Stomach (tissue), 9 donors: ENCODE measurements around the gene NOC2L. TPM values are rescaled to one million over a fixed set of nuclear protein-coding genes. Genes with fewer than 3 reads are reported as not detected.

Source experiments
- DNase-seq, 2 donors: peaks; one replicate each; pipeline versions ENCODE4 v3.0.0 to v3.0.0-alpha.2; 2013 to 2019
- H3K27ac ChIP-seq, 5 donors: fragments of 200-600 bp in 4 of 5; sonication (generic) in 4 of 5; one replicate each; pipeline ENCODE4 v1.5.1; 2013 to 2019; ENCODE audit warnings: mild to moderate bottlenecking in 1 of 5, moderate library complexity in 1 of 5
- H3K27me3 ChIP-seq, 3 donors: fragments of 200-600 bp; sonication (generic); one replicate each; pipeline ENCODE4 v1.5.1; 2017 to 2019; ENCODE audit warnings: mixed run types in 1 of 3
- H3K36me3 ChIP-seq, 4 donors: fragments of 200-600 bp; sonication (generic); 1 replicate in 3 of 4; 2 replicates in 1 of 4; pipeline ENCODE4 v1.5.1; 2016 to 2019
- H3K4me1 ChIP-seq, 4 donors: fragments of 200-600 bp; sonication (generic); one replicate each; pipeline ENCODE4 v1.5.1; 2016 to 2019
- H3K4me3 ChIP-seq, 4 donors: fragments of 200-600 bp; sonication (generic) in 3 of 4; one replicate each; pipeline ENCODE4 v1.5.1; 2016 to 2019; ENCODE audit warnings: mild to moderate bottlenecking in 1 of 4
- H3K9me3 ChIP-seq, 4 donors: fragments of 200-600 bp; sonication (generic); one replicate each; pipeline ENCODE4 v1.5.1; 2016 to 2019
- EP300 ChIP-seq: sonication (generic); formaldehyde crosslinking; IDR thresholded peaks from one replicate; pipeline ENCODE4 v1.6.1; 2017; ENCODE audit warnings: antibody characterized with exemption
- POLR2A ChIP-seq, 4 donors: fragments of 450-650 bp; IDR thresholded peaks; one replicate each; pipeline ENCODE4 v1.6.1; 2016; ENCODE audit warnings: antibody characterized with exemption in 4 of 4, control low read depth in 2 of 4, mild to moderate bottlenecking in 1 of 4, moderate library complexity in 1 of 4
- POLR2AphosphoS5 ChIP-seq, 3 donors: sonication (generic); formaldehyde crosslinking; IDR thresholded peaks; one replicate each; pipeline ENCODE4 v1.6.1; 2016; ENCODE audit warnings: antibody characterized with exemption in 3 of 3
- WGBS, 5 donors: extraction: QIAGEN DNeasy Blood & Tissue Kit in 3 of 5; methylation state at CpG; one replicate each; pipeline versions ENCODE4 v1.1.5 to v1.1.7; 2013 to 2018; 5-methylcytosine and 5-hydroxymethylcytosine counted together
- intact Hi-C: fragments of 100-400 bp; cut with DNase I; formaldehyde crosslinking; loops from one replicate; pipeline ENCODE4 v1.15.1; 2023; ENCODE audit warnings: low total_unique reads
- polyA plus RNA-seq, 3 donors: library from polyadenylated mRNA; stranded (reverse); fragments of 200-250 nt; gene quantifications; one replicate each; pipeline ENCODE4 v1.2.3, GENCODE V29; 2013
- total RNA-seq, 5 donors: library from RNA; depleted of rRNA; stranded (reverse); fragments of >200 nt; gene quantifications; one replicate each; pipeline versions ENCODE4 v1.1.0 to v1.2.3, GENCODE V29; 2014 to 2016
- TF ChIP-seq, protein P1 (sequence below), 7 experiments: fragments of 450-650 bp in 4 of 7; fragments of 200-600 bp in 3 of 7; sonication (generic) in 3 of 7; IDR thresholded peaks; one replicate each; pipeline ENCODE4 v1.5.1; 2016 to 2019; ENCODE audit warnings: antibody characterized with exemption in 7 of 7, control low read depth in 2 of 7, mild to moderate bottlenecking in 1 of 7
- donor health status: healthy with polysubstance abuse.
- donor health status: Bipolar disorder and iron deficiency.
- donor health status: healthy.

NOC2L gene
- total and polyA plus RNA-seq, 8 donors = 30.4 to 69.2 (median 45.2) TPM

DNA sequence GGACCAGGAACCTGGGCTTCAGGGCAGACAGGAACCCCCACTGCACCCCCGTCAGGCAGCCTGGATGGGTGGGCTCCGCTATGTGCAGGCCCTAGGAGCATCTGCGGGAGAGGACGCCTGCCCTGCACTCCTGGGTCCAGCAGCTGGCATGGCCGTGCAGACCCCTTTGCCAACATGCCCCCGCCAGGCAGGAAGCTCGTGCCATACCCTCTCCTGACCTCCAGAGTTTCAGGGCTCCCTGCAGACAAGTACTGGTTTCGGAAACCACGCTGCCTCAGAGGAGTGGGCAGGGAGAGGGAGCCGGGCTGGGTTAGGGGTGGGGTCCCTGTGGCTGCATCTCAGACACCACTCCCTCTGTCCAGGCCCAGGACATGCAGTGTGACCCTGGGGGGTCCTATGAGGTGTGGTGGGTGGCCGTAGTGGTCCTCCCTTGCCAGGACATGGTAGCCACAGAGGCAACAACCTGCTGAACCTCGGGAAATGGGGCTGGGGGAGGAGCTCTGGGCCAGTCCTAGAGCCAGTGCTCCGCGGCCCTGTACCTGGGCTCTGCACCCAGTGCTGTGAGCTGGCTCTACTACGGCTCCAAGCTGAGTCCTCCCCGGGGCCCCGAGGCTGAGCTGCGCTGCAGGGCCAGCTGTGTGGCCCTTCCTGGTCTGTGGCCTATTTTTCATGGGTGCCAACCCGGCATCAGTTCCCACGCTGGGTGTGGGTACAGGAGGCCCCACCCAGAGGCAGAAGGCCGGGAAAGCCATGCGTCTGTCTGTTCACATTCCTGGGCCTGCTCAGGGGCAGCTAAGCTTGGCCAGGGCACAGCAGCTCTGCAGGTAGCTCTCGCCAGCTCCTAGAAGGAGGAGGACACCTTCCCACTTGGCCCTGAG is 8.6 kb upstream of the NOC2L start:
- DNase-seq = no peak
- intact Hi-C loops = no loop called here
- H3K4me3 ChIP-seq = peak overlapping the region in 2 of 4 donors; percentile 71 to 74
- TF ChIP-seq POLR2A (IDR thresholded peaks at IDR 0.05) (no peak), EP300 (no peak), POLR2AphosphoS5 (IDR thresholded peaks at IDR 0.05) (no peak)
- TF ChIP-seq, protein P1, sequence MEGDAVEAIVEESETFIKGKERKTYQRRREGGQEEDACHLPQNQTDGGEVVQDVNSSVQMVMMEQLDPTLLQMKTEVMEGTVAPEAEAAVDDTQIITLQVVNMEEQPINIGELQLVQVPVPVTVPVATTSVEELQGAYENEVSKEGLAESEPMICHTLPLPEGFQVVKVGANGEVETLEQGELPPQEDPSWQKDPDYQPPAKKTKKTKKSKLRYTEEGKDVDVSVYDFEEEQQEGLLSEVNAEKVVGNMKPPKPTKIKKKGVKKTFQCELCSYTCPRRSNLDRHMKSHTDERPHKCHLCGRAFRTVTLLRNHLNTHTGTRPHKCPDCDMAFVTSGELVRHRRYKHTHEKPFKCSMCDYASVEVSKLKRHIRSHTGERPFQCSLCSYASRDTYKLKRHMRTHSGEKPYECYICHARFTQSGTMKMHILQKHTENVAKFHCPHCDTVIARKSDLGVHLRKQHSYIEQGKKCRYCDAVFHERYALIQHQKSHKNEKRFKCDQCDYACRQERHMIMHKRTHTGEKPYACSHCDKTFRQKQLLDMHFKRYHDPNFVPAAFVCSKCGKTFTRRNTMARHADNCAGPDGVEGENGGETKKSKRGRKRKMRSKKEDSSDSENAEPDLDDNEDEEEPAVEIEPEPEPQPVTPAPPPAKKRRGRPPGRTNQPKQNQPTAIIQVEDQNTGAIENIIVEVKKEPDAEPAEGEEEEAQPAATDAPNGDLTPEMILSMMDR (IDR thresholded peaks at IDR 0.05) = no peak
- H3K9me3 ChIP-seq = no peaks in the 10 kb centered on the region
- WGBS, 5 donors = 64 to 70% (median 68%) methylated on average over 10 to 23 of the region's 23 CpGs
- H3K36me3 ChIP-seq = peaks cover 9 to 21% (median 18%) of the 10 kb centered on the region in 4 donors
- no peak overlapping the region for H3K27ac ChIP-seq
- H3K4me1 ChIP-seq = peaks cover 16 to 27% (median 23%) of the 10 kb centered on the region in 4 donors
- H3K27me3 ChIP-seq = peaks cover 11 to 64% (median 32%) of the 10 kb centered on the region in 3 donors

- Histone ChIP-seq H3K27ac (peak overlapping the region; percentile 74 to 94 (median 92)), H3K4me1 (peaks cover 16 to 28% (median 23%) of the 10 kb centered on the region in 4 donors), H3K4me3 (peak overlapping the region; percentile 60 to 74 (median 70)), H3K9me3 (no peaks in the 10 kb centered on the region), H3K36me3 (peaks cover 9 to 30% (median 24%) of the 10 kb centered on the region in 4 donors), H3K27me3 (peaks cover 5 to 55% (median 24%) of the 10 kb centered on the region in 3 donors)
- 0 to 1% (median 1%) methylated on average over 23 to 60 of the region's 60 CpGs for WGBS, 5 donors
- intact Hi-C loops = no loop called here
- DNase-seq = peak; percentile 79 to 89
- TF ChIP-seq, protein P1 (IDR thresholded peaks at IDR 0.05) = no peak
- no peak for TF ChIP-seq POLR2A (IDR thresholded peaks at IDR 0.05)
- peak in 2 of 3 donors; percentile 47 to 76 for TF ChIP-seq POLR2AphosphoS5 (IDR thresholded peaks at IDR 0.05)
Observed at GRCh38 chr1:966704-967300, 7.7 kb upstream of the NOC2L start.

GRCh38 chr1:966135-966703 is 7.2 kb upstream of the NOC2L start, which contains the start of gene PLEKHN1:
PLEKHN1 (plus strand) TSS chr1:966482; CDS start chr1:966532, 50 bp downstream.
- H3K27me3 ChIP-seq = peaks cover 0 to 49% (median 18%) of the 10 kb centered on the region in 3 donors
- peaks cover 9 to 30% (median 25%) of the 10 kb centered on the region in 4 donors for H3K36me3 ChIP-seq
- TF ChIP-seq, protein P1 (IDR thresholded peaks at IDR 0.05) = no peak
- TF ChIP-seq POLR2AphosphoS5 (IDR thresholded peaks at IDR 0.05) (no peak), EP300 (no peak), POLR2A (IDR thresholded peaks at IDR 0.05) (no peak)
- H3K4me1 ChIP-seq = peaks cover 21 to 34% (median 28%) of the 10 kb centered on the region in 4 donors
- peak; percentile 63 to 72 for DNase-seq
- peak within 1 kb of the TSS; percentile 60 to 74 (median 70) for H3K4me3 ChIP-seq
- H3K9me3 ChIP-seq = no peaks in the 10 kb centered on the region
- intact Hi-C loops = no loop called here
- H3K27ac ChIP-seq = peak within 1 kb of the TSS; percentile 74 to 94 (median 92)
- WGBS, 5 donors = 1 to 5% (median 4%) methylated on average over 7 to 31 of the region's 31 CpGs

DNA sequence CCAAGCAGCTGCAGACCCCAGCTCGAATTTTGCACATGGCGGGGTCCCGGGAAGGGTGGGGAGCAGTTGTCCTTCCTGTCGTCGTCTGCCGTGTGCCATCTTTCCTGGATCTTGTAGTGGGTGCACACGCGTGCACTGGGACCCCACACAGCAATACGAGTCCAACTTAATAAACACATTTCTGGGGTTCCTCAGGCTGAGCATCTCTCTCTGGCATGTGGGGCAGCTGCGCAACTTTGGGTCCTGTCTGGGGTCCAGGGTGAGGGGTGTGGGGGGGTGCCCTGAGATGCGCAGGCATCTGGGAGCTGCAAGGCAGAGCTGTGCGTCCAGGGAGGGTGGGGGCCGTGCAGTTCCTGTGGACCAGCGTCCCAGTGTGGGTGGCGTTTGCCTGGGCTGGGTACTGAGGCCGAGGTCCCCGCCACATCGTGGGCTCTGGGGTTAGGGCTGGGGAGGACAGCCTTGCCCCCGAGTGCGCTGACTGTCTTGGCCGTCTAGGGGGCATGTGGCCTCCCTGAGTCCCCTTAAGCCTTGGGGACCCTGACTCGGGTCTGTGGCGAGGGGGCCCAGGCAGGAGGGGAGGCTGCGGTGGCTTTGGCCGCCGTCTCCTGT is 6.6 kb upstream of the NOC2L start:
- no peaks in the 10 kb centered on the region for H3K9me3 ChIP-seq
- WGBS, 5 donors = 66 to 82% (median 76%) methylated on average over 16 to 26 of the region's 26 CpGs
- peaks cover 24 to 39% (median 33%) of the 10 kb centered on the region in 4 donors for H3K4me1 ChIP-seq
- peak overlapping the region; percentile 5 to 94 (median 92) for H3K27ac ChIP-seq
- H3K27me3 ChIP-seq = peaks cover 0 to 43% (median 12%) of the 10 kb centered on the region in 3 donors
- intact Hi-C loops = no loop called here
- peak overlapping the region in 3 of 4 donors; percentile 60 to 74 (median 71) for H3K4me3 ChIP-seq
- H3K36me3 ChIP-seq = peaks cover 9 to 30% (median 25%) of the 10 kb centered on the region in 4 donors
- TF ChIP-seq POLR2AphosphoS5 (IDR thresholded peaks at IDR 0.05) = no peak
- TF ChIP-seq, protein P1 (IDR thresholded peaks at IDR 0.05) = no peak
- no peak for TF ChIP-seq EP300
- TF ChIP-seq POLR2A (IDR thresholded peaks at IDR 0.05) = no peak
- DNase-seq = no peak
